ENCODE data around the gene ZFAND5.

Gene ZFAND5

DNA sequence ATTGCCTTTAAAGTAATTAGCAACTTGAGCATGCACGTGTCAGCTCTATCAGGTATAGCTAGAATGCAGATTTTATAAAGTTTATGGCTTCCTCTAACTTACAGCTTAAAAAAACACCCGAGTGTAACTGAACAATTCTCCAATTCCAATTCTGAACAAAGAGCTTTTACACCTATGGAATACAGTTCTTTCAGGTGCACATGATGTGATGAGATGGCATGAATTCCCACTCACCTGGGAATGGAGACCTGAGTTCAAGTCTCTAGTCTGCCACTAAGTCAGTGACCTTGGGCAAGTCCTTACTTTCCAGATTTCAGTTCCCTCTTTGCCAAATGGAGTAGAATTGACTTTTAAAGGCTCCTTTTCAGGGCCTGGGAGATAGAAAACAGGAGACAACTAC is 1.8 kb downstream of the ZFAND5 start:
- DNase-seq (ENCODE audit: low read depth in 2 of 2): no peak

DNA sequence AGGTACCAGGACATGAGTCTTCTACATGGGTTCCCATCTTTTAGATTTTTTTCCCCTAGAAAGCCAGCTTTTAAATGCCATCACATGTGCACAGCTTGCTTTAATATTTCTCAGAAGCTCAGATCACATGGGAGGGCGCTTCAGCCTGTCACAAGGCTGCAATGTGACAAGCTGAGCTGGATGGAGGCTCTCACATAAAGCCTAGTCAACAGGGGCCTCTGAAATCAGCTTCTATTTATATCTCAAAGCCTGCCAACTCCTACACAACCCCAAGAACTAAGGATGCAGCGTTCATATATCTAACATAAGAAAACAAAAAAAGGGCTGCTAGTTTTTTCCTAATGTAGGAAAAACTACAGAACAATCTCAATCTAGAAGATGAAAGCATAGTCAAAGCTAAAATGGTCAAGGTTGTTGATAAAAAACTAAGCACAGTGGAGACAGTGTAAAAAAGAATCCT is 2.3 kb downstream of the ZFAND5 start:
- peak; percentile 4 to 28 for DNase-seq (ENCODE audit: low read depth in 2 of 2)

DNA sequence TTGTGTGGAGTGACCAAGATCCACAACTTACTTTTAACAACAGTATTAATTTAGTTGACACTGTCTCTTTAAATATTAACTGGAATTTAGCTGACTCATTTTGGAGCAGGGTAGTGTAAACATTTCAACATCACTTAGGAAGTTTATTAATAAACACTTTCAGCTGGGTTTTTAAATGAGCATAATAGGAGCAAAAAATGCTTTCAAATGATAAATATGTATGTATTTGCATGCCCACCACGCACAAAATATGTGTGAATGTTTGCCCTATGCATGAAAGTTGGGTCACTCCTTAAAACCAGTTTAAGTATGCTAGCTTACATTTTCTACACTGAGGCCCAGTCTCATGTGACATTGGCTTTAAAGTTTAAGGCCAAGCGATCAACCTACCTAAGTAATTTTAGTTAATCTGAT is 2.9 kb downstream of the ZFAND5 start:
- DNase-seq (ENCODE audit: low read depth in 2 of 2): no peak

DNA sequence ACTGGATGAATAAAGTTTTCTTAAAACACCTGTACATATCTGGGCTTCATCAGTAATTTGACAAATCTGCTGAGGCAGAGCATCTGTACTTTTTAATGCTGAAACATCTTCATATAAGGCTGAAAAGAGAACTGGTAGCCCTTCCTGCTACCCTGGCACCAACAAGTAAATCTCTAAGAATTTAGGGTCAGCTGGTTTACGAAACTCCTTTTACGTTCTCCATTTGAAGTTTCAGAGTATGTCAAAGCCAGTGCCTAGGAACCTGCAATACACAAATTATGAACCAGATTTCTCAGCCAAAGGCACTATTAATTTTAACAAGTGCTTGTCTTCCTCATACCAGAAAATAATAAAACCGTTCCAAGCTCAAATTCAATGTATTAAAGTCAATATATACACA is 3.8 kb downstream of the ZFAND5 start:
- no peak for DNase-seq (ENCODE audit: low read depth in 2 of 2)

DNA sequence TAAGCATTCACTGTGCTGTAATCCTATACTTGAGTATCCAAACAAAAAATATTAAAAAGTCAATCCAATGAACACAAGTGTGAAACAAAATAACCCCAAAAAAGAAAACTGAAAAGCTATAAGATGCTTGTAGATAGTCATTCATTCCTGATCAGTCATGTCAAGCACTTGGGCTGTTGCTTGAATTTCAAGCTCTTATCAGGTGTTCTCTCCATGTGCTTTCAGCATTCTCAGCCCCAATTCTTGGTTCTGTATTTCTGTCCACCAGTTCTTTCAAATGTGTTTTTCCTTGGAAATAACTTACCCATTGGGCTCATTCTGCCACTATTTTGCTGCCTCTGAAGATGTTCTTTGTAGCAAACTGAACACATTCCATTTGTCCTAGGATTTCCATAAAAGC is 4.7 kb downstream of the ZFAND5 start:
- no peak for DNase-seq (ENCODE audit: low read depth in 2 of 2)

DNA sequence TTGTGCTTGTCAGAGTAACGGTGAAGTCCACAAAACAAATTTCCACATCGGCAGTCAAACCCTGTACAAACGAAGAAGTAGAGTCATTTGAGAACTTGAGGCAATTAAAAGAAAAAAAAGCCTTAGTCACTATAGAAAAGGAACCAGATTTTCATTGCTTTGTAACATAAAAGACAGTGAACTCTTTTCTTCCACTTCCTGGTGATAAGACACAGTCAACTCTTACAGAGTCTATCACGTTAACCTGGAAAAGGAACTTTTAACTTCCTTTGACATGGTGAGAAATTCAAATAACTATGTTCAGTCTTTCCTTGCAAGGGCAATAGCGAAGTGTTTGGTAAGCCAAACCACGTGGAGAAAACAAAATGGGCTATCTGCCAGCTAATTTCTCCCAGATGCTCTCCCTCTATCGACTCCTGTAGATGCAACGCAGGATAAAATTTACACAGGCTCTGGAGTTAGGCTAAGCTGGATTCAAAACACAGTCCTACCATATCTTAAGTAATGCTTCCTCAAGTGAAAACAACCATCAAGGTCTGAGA is 8.9 kb downstream of the ZFAND5 start:
- DNase-seq (ENCODE audit: low read depth in 2 of 2): no peak

DNA sequence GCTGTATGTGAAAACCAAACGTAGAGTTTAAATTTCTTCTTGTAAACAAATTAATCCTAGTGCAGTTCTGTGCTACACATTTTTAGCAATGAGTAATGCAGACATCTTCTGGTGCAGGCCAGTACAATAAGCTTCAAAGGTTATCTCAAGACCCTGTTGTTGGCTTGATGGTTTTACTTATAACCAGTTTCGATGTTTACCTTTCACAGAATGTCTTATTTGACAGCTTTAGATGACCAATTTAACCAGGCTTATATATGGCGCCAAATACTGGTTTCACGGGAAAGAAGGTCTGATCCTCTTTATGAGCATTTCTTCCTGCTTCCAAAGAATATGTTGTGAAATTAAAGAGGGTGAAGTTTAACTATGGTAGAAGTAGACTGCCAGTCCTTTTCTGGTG is 9.9 kb downstream of the ZFAND5 start:
- no peak for DNase-seq (ENCODE audit: low read depth in 2 of 2)

DNA sequence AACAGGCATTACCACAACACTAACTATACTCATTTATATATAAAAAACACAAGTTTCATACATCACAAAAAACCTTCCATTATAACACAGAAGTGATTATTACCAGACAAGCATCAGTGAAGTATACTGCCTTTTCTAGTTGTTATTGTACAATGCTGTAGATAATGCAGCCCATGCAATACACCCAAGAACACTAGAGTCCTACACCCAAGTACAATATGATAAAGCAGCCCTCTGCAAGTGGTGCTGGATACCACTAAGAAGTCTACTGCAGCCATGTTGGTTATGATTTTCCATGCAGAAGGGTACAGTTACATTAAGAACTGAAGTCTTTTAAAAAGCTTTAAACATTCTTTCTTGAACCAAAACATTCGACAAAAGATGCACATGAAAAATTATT is 10.3 kb downstream of the ZFAND5 start:
- DNase-seq (ENCODE audit: low read depth in 2 of 2): no peak

DNA sequence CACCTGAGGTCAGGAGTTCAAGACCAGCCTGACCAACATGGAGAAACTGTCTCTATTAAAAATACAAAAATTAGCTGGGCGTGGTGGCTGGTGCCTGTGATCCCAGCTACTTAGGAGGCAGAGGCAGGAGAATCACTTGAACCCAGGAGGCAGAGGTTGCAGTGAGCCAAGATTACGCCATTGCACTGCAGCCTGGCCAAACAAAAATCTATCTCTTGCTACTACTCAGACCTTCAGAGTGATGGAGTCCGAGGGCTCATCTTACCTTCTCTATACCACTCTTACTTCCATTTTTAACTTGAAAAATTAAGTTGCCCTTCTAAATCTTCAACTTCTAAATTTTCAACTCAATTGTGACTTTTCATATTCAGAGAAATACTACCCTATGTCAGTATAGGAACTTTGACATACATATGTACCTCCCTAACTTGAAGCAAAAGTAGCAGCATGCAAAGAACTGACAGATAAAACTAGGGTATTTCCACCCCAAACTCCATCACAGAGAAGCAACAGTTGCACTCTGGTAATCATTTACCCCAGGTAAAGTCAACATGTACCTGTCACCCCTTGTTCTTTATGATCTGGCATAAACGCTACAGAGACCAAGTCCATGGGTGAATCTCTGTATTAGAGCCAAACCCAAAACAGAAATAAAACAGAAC is 11.4 kb downstream of the ZFAND5 start:
- DNase-seq (ENCODE audit: low read depth in 2 of 2): no peak

DNA sequence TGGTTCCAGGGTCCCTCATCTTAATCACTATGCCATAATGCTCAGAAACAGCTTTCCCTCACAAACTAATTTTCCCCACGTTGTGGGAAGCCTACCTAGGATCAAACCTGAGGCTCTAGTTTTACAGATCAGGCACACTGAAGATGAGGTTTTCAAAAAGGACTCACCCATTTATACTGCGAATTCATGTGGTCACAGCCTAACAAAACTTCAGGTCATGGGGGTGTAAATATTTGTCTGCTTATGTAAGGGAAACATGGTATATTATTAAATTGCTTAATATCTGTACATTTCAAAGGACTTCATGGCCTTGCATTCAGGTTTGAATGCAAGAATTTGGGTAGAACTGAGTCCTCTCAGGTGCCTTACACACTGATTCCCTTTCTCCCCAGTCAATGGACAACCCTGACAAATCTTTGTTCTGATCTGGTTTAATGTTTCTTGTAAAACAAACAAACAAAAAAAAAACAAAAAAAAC is 12.1 kb downstream of the ZFAND5 start:
- no peak for DNase-seq (ENCODE audit: low read depth in 2 of 2)

DNA sequence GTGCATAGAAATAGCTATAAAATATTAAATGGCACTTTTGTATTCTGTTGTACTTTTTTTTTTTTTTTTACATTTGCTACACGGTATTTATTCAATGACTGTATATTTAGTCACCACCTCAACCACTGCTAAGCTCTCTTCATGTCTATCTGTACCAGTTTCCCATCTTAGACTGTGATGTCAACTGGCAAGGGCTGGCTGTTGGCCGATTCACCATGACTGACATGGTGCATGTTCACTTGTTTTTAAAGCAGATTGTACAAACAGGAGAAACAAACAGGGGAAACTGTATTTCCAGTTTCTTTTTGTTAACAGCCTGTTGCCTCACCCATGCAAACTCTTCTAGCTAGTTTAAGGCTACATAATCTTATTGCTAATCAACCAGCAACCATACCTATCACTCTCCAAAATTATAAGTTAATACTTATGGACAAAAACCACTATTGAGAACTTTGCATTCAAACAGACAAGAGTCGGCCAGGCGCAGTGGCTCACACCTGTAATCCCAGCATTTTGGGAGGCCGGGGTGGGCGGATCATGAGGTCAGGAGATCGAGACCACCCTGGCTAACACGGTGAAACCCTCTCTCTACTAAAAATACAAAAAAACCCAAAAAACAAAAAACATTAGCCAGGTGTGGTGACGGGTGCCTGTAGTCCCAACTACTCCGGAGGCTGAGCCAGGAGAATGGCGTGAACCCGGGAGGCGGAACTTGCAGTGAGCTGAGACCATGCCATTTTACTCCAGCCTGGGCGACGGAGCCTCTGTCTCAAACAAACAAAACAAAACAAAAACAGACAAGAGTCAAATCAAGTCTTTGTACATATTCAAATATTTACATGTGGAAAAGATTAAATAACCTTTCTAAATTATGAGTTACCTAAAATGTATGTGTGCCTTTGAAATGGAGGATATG is 13.2 kb downstream of the ZFAND5 start:
- no peak for DNase-seq (ENCODE audit: low read depth in 2 of 2)

DNA sequence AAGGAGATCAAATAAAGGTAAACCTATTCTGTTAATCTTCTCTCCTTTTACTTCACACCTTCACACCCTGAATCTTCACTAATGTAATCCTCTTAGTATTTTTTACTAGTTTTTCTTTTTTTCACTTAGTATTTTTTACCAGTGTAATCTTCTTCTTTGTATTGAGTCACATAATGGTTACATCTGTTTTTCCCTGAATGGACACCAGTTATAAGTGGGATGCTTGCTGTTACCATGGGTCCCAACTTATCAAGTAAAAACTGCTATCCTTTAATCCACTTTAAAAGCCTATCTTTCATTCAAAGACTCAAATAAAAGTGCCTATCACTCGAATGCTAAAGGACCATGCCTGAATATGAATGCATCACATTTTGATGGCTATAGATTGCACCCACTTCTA is 15.1 kb downstream of the ZFAND5 start:
- DNase-seq (ENCODE audit: low read depth in 2 of 2): no peak

DNA sequence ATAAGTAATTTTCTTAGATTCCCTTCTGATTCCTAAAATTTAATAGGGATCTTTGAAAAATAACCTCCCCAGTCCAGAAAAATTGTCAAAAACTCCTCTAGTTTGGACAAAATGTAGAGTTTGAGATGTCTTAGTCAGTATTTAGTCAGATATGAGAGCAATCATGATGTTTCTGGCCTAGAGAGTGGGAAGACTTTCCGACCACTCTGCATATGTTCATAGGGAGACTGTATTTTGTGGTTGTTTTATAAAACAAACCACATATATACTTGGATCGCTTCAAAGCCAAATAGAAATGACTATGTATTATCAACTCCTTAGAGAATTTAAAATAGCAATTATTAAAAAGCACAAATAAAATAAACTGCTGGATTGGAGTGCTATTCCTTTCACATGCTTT is 15.8 kb downstream of the ZFAND5 start:
- no peak for DNase-seq (ENCODE audit: low read depth in 2 of 2)

DNA sequence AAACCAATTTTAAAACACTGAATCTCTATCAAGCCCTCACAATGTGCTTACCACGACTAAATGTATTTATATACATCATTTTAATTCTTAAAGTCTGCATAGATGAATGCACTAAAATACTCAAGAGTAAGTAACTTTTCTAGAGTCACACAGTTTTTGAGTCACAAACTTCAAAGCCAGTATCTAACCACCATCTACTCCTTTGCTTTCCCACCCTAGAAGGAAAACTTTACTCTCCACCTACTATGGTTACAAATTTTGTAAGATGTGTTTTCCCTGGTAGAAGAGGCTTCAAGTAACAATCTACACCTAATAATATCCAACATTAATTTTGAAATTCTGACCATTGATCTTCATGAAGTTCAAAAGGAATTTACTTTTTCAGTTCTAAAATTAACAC is 18.7 kb downstream of the ZFAND5 start:
- DNase-seq (ENCODE audit: low read depth in 2 of 2): no peak

DNA sequence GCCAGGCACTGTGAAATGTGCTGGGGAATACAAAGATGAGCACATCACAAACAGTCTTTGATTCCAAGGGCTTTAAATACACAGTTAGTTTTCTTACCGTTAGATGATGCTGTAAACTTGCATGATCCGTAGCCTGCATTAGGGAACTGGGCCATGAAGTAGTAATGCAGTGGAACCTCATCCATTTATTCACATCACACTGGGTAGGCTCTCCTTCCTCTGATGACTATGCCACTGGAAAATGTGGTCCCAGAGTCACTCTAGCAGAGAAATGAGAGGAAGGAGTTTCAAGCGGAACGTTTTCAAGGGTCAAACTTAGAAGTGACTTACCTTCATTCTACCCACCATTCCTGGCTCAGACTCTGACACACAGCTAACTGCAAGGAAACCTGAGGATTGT is 26.4 kb downstream of the ZFAND5 start:
- no peak for DNase-seq (ENCODE audit: low read depth in 2 of 2)

DNA sequence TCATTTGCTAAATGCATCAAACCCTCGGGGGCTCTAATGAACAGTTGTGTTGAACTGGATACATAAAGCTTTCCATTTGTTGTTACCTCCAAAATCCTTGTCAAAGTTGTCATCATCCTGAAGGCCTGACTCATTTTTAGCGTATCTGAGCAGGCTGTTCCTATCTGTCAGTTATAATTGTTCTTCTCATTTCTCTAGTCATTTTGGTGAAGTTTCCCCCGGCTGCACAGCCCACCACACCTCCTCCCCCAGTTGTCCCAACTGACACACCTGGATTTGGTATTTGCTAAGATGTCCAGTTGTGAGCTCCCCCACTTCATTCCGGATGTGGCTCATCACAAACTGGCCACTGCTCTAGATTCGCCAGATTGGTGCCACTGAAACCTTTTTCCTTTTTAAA is 27.7 kb downstream of the ZFAND5 start:
- no peak for DNase-seq (ENCODE audit: low read depth in 2 of 2)

DNA sequence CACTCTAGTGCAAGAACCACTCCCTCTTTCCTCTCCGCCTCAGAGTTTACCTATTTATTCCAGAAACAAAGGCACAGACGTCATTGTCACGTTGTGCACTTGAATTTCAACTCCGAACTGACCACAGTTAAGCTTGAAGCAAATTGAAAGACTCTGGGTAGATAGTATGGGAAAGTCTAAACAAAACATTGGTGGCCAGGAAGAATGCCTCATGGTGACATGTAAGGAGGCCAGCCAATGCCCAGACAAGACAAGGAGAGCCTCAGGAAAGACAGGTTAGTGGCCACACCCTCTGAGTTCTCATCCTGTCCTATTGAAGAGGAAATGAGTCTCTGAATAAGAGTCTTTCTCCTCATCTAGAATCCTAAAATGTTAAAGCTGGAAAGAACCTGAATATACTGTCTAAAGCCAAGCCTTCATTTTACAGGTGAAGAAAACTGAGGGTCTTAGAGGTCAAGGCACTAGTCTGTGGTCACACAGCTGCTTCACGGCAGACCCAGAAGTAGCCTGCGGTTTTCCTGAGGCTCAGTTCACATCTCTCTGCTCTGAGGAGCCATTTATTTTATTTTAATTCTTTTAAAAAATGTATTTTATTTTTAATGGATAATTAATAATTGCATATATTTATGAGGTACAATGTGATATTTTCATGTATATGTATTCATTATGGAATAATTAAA is 30.2 kb downstream of the ZFAND5 start:
- DNase-seq (ENCODE audit: low read depth in 2 of 2): no peak

DNA sequence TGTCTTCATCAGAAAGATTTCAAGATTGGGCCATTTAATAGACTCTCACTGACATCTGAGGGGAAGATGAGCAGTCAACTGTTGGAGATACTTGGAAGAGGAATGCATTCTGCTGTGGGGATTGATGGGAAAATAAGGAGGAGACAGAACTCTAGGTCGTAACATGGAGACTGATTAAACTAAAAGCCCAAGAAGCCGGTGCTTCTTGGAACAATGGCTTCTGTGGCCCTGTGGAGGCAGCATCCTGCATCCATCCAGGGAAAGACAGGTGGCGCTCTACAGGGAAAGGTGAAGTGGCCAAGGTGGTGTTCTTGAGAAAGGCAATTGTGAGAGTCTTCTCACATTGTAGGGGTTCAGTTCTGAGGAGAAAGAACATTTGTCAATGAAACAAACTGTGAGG is 31.3 kb downstream of the ZFAND5 start:
- DNase-seq (ENCODE audit: low read depth in 2 of 2): no peak

DNA sequence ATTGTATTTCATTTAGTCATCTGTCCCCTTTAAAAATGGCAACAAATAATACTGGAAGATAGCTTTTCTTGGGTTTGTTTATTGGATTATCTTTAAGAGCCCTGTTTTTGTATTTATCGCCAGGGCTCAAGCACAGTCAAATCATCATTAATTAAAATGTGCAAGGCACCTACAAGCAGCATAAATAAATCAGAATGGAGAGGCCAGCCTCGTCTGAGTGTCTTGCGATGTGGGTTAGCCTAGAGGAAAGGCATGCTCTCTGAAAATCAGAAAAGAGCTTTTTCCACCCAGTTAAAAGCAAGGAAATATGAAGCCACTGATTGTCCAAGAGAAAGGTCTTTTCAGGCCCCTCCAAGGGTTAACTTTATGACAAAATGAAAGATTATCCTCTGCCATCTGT is 31.8 kb downstream of the ZFAND5 start:
- no peak for DNase-seq (ENCODE audit: low read depth in 2 of 2)

DNA sequence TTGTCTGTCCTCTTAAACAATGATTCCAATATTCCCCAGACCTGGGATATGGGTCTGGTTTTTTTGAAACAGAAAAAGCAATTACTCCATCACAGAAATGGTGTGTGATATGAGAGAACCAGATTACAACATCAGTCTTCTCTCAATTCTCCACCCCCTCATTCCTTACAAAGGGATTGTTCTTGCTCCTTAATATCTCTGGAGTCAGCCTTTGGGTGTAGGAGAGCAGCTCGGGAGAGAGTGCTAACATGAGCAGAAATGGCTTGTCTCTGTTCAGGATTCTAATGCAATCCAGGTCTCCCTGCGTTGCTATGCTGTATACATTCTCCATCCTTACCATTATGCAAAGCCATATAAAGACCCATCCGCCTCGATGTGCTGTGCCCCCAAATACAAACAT is 32.7 kb downstream of the ZFAND5 start:
- no peak for DNase-seq (ENCODE audit: low read depth in 2 of 2)

DNA sequence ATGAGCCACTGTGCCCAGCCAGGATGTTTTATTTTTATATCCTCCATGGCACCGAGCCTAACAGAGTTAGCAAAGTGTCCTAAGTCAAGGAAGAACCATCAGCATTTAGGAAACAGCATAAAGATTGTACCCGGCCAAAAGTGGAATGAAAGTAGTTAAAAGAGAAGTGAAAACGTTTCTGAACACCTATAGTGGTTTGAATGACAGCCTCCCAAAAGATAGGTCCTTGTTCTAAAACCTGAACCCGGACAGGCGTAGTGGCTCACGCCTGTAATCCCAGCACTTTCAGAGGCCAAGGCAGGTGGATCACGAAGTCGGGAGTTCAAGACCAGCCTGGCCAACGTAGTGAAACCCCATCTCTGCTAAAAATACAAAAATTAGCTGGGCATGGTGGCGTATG is 37.4 kb downstream of the ZFAND5 start:
- no peak for DNase-seq (ENCODE audit: low read depth in 2 of 2)

DNA sequence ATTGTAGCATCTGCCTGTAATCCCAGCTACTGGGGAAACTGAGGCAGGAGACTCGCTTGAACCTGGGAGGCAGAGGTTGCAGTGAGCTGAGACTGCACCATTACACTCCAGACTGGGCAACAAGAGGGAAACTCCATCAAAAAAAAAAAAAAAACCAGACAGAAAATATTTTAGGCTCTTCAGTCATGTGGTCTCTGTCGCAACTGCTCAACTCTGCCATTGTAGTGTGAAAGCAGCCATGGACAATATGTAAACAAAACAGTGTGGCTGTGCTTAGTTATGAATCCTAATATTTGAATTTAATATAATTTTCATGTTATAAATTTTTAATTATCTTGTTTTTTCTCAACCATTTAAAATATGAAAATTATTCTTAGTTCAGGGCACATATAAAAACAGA is 38.4 kb downstream of the ZFAND5 start:
- DNase-seq (ENCODE audit: low read depth in 2 of 2): no peak
